GM13977 (cell line): ENCODE results near the gene ANKRD63.

Experiments
- DNase-seq: peaks from one replicate; pipeline ENCODE4 v3.0.0; 2012; ENCODE audit warnings: low spot score
- CTCF ChIP-seq: IDR thresholded peaks from 2 replicates; pipeline ENCODE4 v1.5.1; 2012; ENCODE audit warnings: mild to moderate bottlenecking, control low read depth; ENCODE audit not compliant: insufficient read depth; ENCODE audit errors: extremely low read depth, missing control alignments
- in situ Hi-C: fragments of 300-500 bp; cut with MboI; formaldehyde crosslinking; loops from one replicate; pipeline ENCODE4 v1.12.0; 2022; ENCODE audit warnings: low sequenced_read_pairs, low pct_unique_long_range_greater_than_20kb, mixed read lengths, inconsistent platforms; ENCODE audit not compliant: unreplicated experiment

The ANKRD63 gene

DNA sequence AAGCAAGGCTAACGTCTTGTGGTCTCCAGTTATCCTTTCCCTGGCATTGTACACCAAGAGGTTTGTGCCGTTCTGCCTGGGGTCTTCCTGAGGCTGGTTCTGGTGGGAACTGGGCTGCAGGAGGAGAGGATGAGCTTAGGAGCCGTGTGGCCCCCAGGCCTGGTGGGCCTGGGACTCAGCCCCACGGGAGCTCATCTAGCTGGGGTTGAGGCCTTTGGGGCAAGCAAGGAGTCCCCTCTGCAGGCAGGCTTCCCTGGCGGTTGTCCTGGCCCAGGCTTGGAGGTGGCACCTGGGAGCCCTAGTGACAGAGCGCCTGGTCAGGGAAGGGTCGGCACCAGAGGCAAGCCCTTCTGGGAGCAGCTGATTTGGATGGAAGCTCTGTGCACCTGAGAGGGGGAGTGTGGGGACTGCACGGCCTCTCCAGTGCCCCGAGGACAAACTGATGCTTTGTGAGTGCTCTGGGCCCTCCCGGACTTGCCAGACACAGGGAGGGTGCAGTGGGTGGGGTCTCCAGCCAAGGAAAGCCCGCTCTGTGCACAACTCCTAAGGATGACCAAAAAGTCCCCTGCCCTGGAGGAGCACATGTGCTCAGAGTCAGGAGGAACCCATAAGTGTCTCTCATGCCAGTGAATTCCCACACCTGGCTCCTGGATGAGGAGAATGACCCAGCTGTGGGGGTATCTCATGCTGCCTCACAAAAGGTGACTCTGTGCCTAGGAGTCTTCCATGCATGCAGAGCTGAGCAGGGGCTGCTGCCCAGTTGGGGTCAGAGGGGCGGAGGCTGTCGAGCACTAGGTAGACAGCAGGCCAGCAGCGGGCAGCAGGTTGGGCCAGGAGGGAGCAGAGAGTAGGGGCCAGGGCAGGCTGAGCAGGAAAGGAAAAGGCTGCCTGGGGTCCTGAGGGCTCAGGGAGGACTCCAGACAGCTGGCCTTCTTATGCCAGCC is 41.3 kb downstream of the ANKRD63 start:
- no peak for TF ChIP-seq CTCF
- in situ Hi-C loops: no loop called here
- DNase-seq: peak; percentile 21

DNA sequence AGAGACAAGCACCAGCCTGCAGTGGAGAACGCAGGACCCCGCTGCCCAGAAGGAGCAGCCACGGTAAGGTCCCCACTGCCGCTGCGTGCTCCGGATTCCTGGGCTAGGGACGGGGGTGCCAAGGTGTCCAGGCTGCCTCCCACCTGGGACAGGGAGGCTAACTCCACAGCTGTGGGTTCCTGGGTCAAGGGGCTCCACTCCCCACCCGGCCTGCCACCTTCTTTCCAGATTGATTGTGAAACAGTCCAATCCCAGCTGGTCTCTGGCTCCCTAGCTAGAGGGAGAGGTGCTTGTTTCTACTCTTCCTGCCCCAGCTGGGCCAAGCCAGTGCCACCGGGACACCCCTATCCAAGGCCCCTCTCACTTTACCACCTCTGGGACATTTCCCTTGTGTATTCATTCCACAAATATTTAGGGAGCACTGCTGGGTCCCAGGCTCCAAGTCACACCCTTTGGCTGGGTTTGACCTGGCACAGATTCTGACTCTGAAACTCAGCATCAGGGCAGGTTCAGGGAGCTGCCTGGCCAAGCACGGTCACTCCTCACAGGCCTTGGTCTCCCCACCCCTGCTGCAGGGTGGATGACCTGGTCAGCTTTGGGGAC is 42.1 kb downstream of the ANKRD63 start:
- TF ChIP-seq CTCF: no peak
- peak; percentile 23 for DNase-seq
- in situ Hi-C loops: no loop called here

- no peak for TF ChIP-seq CTCF
- in situ Hi-C loops: no loop called here
- DNase-seq: peak; percentile 34
Observed at GRCh38 chr15:40239693-40240618, 42.9 kb downstream of the ANKRD63 start.

- in situ Hi-C loops: no loop called here
- no peak for TF ChIP-seq CTCF
- DNase-seq: no peak
Observed at GRCh38 chr15:40239404-40239692, 43.5 kb downstream of the ANKRD63 start.

GRCh38 chr15:40238532-40239403 is 44.1 kb downstream of the ANKRD63 start, which contains the start of gene PAK6:
PAK6 (plus strand) TSS chr15:40239063; CDS start chr15:40264786, 25,723 bp downstream.
- no peak for TF ChIP-seq CTCF
- in situ Hi-C loops: no loop called here
- DNase-seq: peak; percentile 75
